ENCODE measurements around the gene OLA1.

OLA1 gene

DNA sequence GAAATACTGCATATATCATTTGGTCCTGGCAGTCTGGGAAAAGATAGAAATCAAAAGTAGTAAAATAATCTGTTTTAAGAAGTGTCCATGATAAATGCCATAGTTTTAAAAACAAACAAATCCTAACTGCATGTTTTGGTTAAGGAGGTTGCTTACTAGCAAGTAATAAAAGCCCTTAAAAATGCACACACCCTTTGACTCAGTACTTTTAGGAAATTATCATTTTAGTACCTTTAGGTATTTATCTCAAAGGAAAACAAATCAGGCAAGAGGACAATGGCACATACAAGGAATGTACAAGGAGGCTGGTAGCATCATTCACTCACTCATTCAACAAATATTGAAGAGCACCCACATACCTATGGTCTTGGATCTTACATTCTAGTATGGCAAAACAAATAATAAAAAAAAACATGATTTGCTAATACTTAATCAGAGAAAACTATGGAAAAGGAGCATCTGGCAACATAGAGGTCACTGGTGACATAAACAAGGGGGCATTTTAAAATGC lies 67.6 kb downstream of the OLA1 start:
- no peak for DNase-seq (ENCODE audit: low read depth in 1 of 2, low spot score in 1 of 2)

DNA sequence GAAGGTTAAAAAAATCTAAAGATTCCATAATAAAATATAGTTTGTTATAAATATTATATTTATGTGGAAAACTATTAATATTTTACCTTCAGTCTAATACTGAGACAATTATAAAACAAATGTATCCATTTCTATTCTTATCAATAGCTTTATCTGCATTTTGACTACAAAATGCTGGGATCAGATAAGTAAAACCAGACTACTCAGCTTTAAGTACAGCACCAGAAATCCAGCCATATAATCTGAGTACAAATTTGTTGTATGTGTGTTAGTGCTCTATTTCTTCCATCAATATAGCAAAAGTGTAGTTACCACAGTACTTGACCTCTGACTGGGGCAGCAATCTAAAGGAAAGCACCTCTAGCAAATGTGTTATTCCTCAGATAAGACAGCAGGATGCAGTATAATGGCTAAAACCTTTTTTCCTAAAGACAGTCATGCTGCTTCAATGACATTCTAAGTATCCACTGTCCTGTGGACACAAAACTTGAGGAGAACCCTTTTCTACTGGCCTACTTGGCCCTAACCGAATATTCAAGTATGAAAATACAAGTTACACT lies 68.1 kb downstream of the OLA1 start:
- no peak for DNase-seq (ENCODE audit: low read depth in 1 of 2, low spot score in 1 of 2)

DNA sequence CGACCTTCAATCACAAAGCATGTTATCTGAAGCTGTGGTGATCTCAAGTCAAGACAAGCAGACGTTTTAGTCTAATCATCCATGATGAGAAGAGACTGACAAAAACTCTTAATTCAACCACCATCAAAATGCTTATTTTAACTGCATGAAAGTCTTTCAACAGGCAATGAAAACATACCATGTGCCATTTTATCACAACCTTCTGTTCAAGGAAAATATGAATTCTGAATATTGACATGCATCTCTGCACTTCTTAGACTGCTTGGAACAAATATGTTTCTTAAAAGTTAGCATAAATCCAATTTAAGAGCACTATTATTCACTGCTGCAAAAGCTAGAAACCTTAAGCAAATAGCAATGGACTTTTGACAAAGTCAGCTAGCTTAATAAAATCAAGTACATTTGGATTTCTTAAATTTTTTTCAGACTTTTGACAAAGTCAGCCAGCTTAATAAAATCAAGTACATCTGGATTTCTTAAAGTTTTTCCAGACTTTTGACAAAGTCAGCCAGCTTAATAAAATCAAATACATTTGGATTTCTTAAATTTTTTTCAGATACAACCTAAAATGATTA lies 70.9 kb downstream of the OLA1 start:
- DNase-seq (ENCODE audit: low read depth in 1 of 2, low spot score in 1 of 2): no peak

DNA sequence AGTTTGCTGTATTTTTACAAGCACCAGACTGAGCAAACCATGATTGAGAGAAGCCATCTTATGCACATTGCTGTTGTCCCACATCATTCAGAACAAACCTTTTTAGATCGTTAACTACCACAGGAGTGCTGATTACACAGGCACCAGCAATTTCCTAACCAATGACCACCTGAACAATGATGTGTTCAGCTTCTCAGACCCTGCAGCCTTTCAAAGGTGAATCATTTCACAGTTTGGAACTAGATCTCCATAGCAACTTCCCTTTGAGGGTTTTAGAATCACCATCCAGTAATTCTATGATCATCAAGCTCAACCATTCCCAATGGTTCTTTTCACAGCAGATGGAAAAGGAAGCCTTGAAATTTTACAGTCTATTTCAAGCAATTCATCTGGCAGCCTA lies 71.4 kb downstream of the OLA1 start:
- DNase-seq (ENCODE audit: low read depth in 1 of 2, low spot score in 1 of 2): no peak

DNA sequence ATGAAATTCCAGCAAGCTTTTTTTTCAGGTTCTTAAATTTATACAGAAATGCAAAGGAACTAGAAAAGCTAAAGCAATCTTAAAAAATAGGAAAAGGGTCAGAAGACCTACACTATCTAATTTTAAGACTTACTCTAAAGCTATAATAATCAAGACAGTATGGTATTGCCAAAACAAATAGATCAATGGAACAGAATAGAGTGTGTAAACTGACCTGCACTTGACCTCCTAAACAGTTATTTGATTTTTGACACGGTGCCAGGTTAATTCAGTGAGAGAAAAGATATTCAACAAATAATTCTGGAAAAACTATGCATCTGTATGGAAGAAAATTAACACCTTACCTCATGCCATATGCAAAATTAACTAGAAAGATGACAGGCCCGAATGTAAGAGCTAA lies 73.6 kb downstream of the OLA1 start:
- DNase-seq (ENCODE audit: low read depth in 1 of 2, low spot score in 1 of 2): no peak

DNA sequence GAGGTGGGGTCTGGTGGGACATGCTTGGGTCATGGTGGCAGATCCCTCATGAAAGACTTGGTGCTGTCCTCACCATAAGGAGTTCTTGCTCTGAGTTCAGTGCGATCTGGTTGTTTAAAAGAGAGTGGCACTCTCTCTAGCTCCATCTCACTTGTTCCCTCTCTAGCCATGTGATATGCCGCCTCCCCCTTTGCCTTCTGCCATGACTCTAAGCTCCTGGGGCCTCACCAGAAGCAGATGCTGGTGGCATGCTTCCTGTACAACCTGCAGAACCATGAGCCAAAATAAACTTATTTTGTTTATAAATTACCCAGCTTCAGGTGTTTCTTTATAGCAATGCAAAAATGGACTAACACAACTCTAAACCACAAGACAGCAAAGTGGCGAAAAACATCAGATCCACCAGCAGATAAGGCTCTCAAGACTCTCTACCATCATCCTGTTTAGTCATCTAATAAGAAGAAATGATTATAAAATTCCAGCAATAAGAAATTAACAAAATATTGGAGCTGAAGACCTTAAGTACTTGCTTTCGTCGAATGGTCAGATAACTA lies 75.5 kb downstream of the OLA1 start:
- DNase-seq (ENCODE audit: low read depth in 1 of 2, low spot score in 1 of 2): no peak

DNA sequence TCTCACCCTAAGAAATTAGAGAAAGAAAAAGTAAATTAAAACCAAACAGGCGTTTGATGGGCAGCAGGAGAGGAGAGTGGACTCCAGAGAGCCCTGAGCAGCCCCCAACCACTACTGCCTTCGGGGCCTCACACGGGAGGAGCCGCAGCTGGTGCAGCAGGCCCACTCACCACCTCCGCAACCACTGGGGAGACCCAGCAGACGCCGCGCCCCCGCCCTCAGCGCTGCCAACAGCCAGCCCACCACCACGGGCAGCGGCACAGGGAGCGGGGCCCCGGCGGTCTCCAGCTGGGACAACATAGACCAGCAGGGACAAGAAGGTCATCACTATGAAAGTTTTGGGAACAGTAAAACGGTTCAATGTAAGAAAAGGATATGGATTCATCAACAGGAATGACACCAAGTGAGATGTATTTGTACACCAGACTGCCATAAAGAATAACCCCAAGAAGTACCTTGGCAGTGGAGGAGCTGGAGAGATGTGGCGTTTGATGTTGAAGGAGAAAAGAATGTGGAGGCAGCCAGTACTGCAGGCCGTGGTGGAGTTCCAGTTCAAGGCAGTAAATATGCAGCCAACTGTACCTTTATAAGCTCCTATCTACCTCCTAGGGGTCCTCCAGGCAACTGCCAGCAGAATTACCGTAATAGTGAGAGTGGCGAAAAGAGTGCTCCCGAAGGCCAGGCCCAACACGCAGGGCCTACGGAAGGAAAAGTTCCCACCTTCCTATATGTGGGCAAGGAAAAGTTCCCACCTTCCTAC lies 76.5 kb downstream of the OLA1 start:
- DNase-seq (ENCODE audit: low read depth in 1 of 2, low spot score in 1 of 2): no peak

DNA sequence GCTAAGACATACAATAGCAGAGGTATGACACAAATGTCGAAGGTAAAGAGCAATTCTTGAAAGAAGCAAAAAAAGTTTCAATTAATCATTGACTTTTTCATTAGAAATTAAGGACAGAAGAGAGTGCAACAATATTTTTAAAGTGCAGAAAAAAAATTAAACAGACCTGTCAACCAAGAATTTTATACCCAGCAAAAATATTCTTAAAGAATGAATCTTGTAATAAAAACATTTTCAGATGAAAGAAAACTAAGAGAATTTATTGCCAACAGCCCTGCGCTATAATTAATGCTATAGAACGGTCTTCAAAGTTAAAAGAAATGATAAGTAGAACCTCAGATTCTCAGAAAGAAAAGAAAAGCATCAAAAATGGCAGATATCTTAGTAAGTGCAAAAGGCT lies 79.0 kb downstream of the OLA1 start:
- DNase-seq (ENCODE audit: low read depth in 1 of 2, low spot score in 1 of 2): no peak

DNA sequence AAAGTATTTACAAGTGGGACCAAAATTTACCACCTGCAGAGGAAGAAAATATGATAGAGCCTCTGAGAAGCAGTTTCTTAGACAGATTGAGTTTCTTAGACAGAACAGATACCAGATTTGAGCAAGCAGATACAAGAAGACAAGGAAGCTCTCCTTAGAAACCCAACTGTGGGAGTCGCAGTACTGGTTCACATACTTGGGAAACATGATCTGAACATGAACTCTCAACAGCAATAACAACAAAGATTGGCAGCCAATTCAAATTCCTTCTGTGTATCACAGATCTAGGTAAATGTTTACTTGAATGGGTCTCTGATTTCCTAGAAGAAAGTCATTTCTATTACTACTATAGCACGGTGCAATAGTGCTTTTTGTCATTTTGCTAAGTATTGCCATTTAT lies 82.1 kb downstream of the OLA1 start:
- DNase-seq (ENCODE audit: low read depth in 1 of 2, low spot score in 1 of 2): no peak

DNA sequence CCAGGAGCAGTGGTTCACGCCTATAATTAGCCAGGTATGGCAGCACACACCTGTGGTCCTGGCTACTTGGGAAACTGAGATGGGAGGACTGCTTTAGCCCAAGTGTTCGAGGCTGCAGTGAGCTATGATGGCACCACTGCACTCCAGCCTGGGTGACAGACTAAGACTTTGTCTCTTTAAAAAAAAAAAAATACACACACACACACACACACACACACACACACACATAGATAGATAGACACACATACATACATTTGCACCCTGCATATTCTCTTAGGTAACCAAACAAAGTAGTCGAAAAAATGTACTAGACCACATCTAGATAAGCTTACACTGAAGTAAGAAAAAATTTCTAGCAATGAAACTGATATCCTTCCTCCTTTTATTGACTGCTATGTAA lies 86.8 kb downstream of the OLA1 start:
- DNase-seq (ENCODE audit: low read depth in 1 of 2, low spot score in 1 of 2): no peak

DNA sequence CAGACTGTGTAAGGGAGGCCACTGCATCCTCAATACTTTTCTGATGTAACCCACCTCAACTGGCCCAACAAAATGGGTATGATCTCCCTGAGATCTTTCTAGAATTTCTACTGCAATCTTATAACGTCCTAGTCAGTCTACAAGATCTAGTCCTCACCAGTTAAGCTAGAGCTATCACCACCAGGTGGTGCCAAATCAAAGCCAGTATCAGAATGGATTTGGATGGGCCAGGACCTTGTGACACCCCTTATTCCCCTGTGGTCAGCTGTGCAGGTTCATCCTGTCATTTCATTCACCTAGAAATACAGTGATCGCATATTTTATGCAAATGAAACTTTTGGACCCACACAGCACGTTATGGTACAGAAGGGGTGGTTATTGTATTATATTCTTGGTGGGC lies 90.3 kb downstream of the OLA1 start:
- no peak for DNase-seq (ENCODE audit: low read depth in 1 of 2, low spot score in 1 of 2)

DNA sequence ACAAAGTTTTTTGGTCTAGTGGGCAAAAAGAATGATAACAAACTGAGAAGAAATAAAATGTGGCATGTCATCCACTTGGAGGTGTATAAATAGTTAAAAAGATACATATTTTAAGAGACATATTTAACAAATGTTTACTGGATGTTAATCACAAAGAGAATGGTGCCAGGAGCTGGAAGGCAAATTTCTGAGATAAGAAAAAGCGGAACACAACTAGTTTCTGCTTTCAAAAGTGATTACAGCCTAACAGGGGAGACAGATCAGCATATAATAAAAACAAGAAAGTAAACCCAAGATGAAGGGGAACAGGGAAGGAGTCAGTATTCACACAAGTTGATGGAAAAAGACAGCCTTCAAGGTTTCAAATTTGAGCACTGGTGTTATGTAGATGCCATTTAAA lies 91.3 kb downstream of the OLA1 start:
- DNase-seq (ENCODE audit: low read depth in 1 of 2, low spot score in 1 of 2): no peak

DNA sequence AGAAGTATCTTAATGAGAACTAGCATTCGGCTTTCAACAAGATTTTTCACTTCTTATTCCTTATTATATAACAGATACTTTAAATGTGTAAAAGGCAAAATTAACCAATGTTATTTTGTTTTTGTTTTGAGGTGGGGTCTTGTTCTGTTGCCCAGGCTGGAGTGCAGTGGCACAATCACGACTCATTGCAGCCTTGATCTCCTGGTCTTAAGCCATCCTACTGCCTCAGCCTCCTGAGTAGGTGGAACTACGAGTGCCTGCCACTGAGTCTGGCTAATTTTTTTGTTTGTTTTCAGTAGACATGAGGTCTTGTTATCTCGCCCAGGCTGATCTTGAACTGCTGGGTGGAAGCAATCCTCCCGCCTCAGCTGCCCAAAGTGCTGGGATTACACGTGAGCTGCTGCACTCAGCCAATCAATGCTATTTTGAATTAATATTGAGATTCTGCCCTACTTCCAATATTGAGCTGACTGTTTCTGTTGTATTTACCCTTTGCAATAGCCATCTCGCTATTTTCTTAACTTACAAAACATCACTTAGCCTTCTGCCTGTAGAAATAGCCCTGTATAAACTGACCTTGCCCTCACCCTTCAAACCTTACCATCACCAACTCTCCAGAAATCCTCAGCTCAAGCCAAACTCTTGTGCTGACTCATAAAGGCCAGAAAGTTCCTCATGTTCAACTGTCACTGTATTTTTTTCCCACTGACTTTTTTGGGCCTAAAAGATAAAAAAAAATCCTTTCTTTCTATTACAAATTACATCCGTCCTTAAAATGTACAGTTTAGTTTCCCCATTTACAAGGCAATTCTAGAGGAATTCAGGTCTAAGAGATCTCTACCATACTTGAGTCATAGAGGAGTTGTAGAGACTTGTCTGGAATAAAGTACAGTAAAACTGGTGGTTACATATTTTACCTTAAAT lies 94.3 kb downstream of the OLA1 start:
- no peak for DNase-seq (ENCODE audit: low read depth in 1 of 2, low spot score in 1 of 2)

DNA sequence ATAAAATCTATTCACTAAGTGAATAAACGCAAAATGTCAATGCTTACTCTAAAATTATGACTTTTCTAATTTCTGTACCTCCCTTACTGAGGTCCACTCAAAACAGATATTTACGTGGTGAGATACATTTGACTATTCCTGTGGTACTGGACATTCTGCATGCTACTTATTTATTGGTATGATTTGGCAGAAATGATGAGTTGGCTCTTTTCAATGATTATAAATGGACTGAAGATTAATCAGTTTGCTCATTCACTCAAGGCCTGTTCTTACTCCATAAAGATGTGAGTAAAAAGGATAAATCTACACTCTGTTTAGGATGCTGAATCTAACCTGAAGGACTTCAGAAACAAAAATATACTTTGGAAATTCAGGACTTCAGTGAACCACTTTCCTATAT lies 98.8 kb downstream of the OLA1 start:
- DNase-seq (ENCODE audit: low read depth in 1 of 2, low spot score in 1 of 2): no peak

DNA sequence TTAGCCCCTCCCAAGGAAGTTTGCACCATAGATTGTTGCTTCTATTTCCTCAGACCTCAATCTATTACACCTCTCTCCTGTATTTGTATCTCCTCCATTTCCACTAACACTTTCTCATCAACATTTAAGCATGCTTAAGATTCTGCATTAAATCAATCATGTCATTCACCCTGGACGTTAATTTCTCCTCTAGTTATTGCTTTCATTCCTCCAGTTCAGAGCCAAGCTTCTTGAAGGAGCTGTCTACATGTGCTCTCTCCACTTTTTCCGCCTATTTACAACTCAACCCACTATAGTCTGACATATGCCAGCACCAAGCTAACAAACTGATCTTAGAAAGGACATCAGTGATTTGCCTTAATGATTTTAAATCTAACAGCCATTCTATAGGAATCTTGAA lies 99.5 kb downstream of the OLA1 start:
- no peak for DNase-seq (ENCODE audit: low read depth in 1 of 2, low spot score in 1 of 2)

DNA sequence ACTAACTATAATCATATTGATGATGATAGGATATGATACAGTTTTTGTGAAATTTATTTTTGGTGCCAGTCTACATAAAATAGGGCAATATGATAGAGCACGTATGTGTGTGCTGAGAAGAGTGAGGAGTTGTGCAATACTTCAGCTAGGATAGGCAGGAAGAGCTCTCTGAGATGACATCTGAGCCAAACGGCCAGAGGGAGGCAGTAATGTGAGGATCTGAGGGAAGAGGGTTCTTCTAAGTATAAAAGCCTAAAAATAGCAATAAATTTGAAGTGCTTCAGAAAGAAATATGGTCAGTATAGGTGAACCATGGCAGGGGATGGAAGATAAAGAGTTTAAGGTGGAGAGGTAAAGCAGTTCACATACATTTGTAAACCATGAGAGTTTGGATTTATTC lies 102.5 kb downstream of the OLA1 start:
- DNase-seq (ENCODE audit: low read depth in 1 of 2, low spot score in 1 of 2): no peak

DNA sequence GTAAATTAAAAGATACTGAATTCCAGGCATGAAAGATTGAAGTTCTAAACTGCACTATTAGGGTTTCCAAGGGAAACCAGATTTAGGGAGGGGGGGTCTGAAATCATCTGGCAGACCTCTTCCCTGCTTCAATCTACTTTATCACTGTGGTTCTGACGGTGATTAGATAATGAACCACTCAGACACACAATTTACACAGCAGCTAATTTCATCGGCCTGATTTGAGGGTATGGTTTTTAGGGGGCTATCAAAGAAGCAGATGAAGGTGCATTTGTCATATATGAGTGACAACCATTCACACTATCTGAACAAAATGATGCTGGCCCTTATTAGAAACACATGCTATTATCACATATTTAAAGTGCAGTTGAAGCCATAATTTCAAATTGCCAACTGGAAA lies 106.0 kb downstream of the OLA1 start:
- no peak for DNase-seq (ENCODE audit: low read depth in 1 of 2, low spot score in 1 of 2)

DNA sequence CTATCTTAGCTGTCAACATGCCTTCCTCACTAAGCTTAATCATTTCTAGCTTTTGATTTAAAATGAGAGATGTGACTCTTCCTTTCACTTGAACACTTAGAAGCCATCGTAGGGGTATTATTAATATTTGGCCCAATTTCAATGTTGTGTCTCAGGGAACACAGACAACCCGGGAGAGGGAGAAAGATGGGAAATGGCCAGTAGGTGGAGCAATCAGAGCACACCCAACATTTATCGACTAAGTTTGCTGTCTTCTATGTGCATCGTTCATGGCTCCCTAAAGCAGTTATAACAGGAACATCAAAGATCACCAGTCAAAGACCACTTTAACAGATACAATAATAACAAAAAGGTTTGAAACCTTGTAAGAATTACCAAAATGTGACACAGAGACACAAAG lies 110.2 kb downstream of the OLA1 start:
- no peak for DNase-seq (ENCODE audit: low read depth in 1 of 2, low spot score in 1 of 2)

DNA sequence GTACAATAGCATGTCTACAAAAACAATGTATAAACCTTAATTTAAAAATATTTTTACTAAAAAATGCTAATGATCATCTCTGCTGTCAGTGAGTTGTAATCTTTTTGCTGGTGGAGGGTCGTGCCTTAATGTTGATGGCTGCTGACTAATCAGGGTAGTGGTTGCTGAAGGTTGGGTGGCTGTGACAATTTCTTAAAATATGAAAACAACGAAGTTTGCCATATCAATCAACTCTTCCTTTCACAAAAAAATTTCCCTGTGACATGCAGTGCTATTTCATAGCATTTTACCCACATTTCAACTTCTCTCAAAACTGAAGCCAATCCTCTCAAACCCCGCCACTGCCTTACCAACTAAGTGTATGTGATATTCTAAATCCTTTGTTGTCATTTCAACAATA lies 112.4 kb downstream of the OLA1 start:
- DNase-seq (ENCODE audit: low read depth in 1 of 2, low spot score in 1 of 2): no peak

DNA sequence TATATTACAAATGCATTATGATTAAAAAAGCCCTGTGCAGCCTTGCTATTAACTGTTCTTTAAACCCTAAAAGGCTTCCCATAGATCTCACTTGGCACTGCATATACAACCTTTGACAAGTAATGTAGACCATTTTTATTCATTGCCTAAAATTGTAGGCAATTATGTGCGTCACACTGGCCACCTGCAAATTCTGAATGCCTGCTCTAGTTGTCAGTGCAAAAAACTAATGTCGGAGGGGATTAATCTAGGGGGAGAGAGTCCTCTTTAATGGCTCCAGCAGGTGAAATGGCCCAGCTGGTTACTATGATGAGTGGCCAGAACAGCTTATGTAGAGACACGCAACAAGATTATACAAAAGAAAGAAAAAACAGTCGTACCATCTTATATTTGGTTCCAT lies 123.2 kb downstream of the OLA1 start:
- DNase-seq (ENCODE audit: low read depth in 1 of 2, low spot score in 1 of 2): no peak

DNA sequence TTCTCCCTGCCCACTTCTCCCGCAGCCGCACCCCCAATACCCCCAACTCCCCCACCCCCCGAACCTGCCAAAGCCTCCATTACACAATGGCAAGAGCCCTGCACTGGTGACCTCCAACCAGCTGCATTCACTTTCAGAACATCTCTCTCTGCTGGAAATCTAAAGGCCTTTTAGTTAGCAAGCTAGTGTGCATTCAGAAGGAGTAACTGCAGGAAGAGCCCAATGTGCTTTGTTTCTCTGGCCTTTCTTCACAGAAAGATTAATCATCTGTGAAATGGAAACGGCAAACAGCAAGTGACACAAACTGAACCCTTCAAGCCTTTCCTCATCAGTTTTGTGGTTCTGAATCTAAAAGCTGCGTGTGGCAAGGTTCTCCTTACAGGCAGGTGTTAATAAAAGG lies 124.2 kb downstream of the OLA1 start:
- no peak for DNase-seq (ENCODE audit: low read depth in 1 of 2, low spot score in 1 of 2)

All from activated T-helper 1 cell treated with anti-CD3 and anti-CD28 coated beads, Interleukin-2, amount 50 U/mL, for 16 hours (primary cell).